Gastrocnemius medialis (tissue), 4 donors: Measurements from ENCODE around the gene PLA2G4A. TPM values are rescaled to one million over a fixed set of nuclear protein-coding genes. Genes with fewer than 3 reads are reported as not detected.

Experiments used
- ATAC-seq, 2 donors: fragments of 150-250 bp; one replicate each; pipeline ENCODE4 v1.9.1; 2016
- DNase-seq, 2 donors: peaks; one replicate each; pipeline ENCODE4 v3.0.0-alpha.2; 2019
- H3K27ac ChIP-seq, 4 donors: fragments of 200-600 bp; sonication (generic); 1 replicate in 1 of 4; 2 replicates in 3 of 4; pipeline ENCODE4 v1.5.1; 2016 to 2018; ENCODE audit warnings: mild to moderate bottlenecking in 2 of 4, moderate library complexity in 1 of 4
- H3K27me3 ChIP-seq, 3 donors: fragments of 200-600 bp; sonication (generic) in 2 of 3; 1 replicate in 1 of 3; 2 replicates in 2 of 3; pipeline versions ENCODE4 v1.5.1 to v1.6.0; 2016 to 2019; ENCODE audit warnings: mild to moderate bottlenecking in 1 of 3, moderate library complexity in 1 of 3
- H3K36me3 ChIP-seq, 2 donors: fragments of 200-600 bp; sonication (generic) in 1 of 2; one replicate each; pipeline ENCODE4 v1.5.1; 2017 to 2018
- H3K4me1 ChIP-seq, 2 donors: fragments of 200-600 bp; sonication (generic) in 1 of 2; one replicate each; pipeline ENCODE4 v1.5.1; 2016 to 2017; ENCODE audit warnings: mild to moderate bottlenecking in 2 of 2
- H3K4me3 ChIP-seq, 4 donors: fragments of 200-600 bp; sonication (generic) in 3 of 4; 1 replicate in 1 of 4; 2 replicates in 3 of 4; pipeline ENCODE4 v1.5.1; 2016 to 2019; ENCODE audit warnings: mild to moderate bottlenecking in 2 of 4
- H3K9me3 ChIP-seq, 3 donors: fragments of 200-600 bp; sonication (generic) in 2 of 3; 1 replicate in 1 of 3; 2 replicates in 2 of 3; pipeline ENCODE4 v1.5.1; 2016 to 2019
- CTCF ChIP-seq, 5 experiments: fragments of 450-650 bp in 3 of 5; fragments of 200-600 bp in 2 of 5; sonication (generic) in 2 of 5; IDR thresholded peaks in 4 of 5; conservative IDR thresholded peaks in 1 of 5; 1 replicate in 4 of 5; 2 replicates in 1 of 5; pipeline ENCODE4 v1.5.1; 2016 to 2019; ENCODE audit warnings: antibody characterized with exemption in 5 of 5, mild to moderate bottlenecking in 3 of 5, moderate library complexity in 3 of 5
- POLR2A ChIP-seq, 2 donors: fragments of 450-650 bp; IDR thresholded peaks; one replicate each; pipeline ENCODE4 v1.6.1; 2017; ENCODE audit warnings: antibody characterized with exemption in 2 of 2, mild to moderate bottlenecking in 2 of 2, moderate library complexity in 2 of 2
- in situ Hi-C, 4 donors: fragments of 200-750 bp; cut with MboI; loops; one replicate each; pipeline versions ENCODE4 v1.15.0 to v1.8.0; 2017; ENCODE audit warnings: low sequenced_read_pairs in 4 of 4
- intact Hi-C: fragments of 100-400 bp; cut with DNase I; formaldehyde crosslinking; loops from one replicate; pipeline ENCODE4 v1.15.1; 2023; ENCODE audit warnings: low total_unique reads
- total RNA-seq, 4 donors: library from RNA; depleted of rRNA; stranded (reverse); fragments of >200 nt; gene quantifications; one replicate each; pipeline versions ENCODE4 v1.1.0 to v1.2.3, GENCODE V29; 2016

The PLA2G4A gene
- total RNA-seq = under 1 TPM; 0.44 to 0.95 (median 0.75) TPM

- H3K27ac ChIP-seq = peak within 1 kb of the TSS; percentile 32 to 56 (median 48)
- H3K27me3 ChIP-seq = no peaks in the 10 kb centered on the region
- peak; percentile 63 to 69 for ATAC-seq
- H3K9me3 ChIP-seq = no peaks in the 10 kb centered on the region
- DNase-seq = peak; percentile 9 to 23
- in situ Hi-C loops = no loop called here
- no peak for TF ChIP-seq POLR2A (IDR thresholded peaks at IDR 0.05)
- TF ChIP-seq CTCF (IDR thresholded peaks at IDR 0.05 in 4 of 5, conservative IDR thresholded peaks at IDR 0.05 in 1 of 5) = no peak
- intact Hi-C loops = no loop called here
- H3K4me3 ChIP-seq = peak within 1 kb of the TSS; percentile 50 to 59 (median 52)
- no peaks in the 10 kb centered on the region for H3K4me1 ChIP-seq
- H3K36me3 ChIP-seq = no peaks in the 10 kb centered on the region
Measured at GRCh38 chr1:186828611-186829454, at the start of gene PLA2G4A. TSS of gene PLA2G4A (plus strand) at chr1:186828949. CDS start at chr1:186854355, 25,406 bp downstream.

- TF ChIP-seq POLR2A (IDR thresholded peaks at IDR 0.05) = no peak
- TF ChIP-seq CTCF (IDR thresholded peaks at IDR 0.05 in 4 of 5, conservative IDR thresholded peaks at IDR 0.05 in 1 of 5) = no peak
- H3K27ac ChIP-seq = no peak overlapping the region
- no peak for ATAC-seq
- no peaks in the 10 kb centered on the region for H3K4me1 ChIP-seq
- H3K27me3 ChIP-seq = no peaks in the 10 kb centered on the region
- intact Hi-C loops = no loop called here
- in situ Hi-C loops = no loop called here
- DNase-seq = no peak
- no peaks in the 10 kb centered on the region for H3K36me3 ChIP-seq
- no peaks in the 10 kb centered on the region for H3K9me3 ChIP-seq
- H3K4me3 ChIP-seq = no peak overlapping the region
Measured at GRCh38 chr1:186780076-186780475, 48.7 kb upstream of the PLA2G4A start.

GRCh38 chr1:186781730-186782129 is 47.0 kb upstream of the PLA2G4A start:
- Histone ChIP-seq H3K4me3 (no peak overlapping the region), H3K27me3 (no peaks in the 10 kb centered on the region), H3K9me3 (no peaks in the 10 kb centered on the region), H3K27ac (no peak overlapping the region), H3K4me1 (no peaks in the 10 kb centered on the region), H3K36me3 (no peaks in the 10 kb centered on the region)
- TF ChIP-seq CTCF (IDR thresholded peaks at IDR 0.05 in 4 of 5, conservative IDR thresholded peaks at IDR 0.05 in 1 of 5) (no peak), POLR2A (IDR thresholded peaks at IDR 0.05) (no peak)
- intact Hi-C loops = no loop called here
- no peak for ATAC-seq
- DNase-seq = no peak
- in situ Hi-C loops = no loop called here

GRCh38 chr1:186782791-186783190 is 46.0 kb upstream of the PLA2G4A start:
- ATAC-seq (no peak), DNase-seq (no peak)
- Histone ChIP-seq H3K27ac (no peak overlapping the region), H3K4me1 (no peaks in the 10 kb centered on the region), H3K36me3 (no peaks in the 10 kb centered on the region), H3K27me3 (no peaks in the 10 kb centered on the region), H3K4me3 (no peak overlapping the region), H3K9me3 (no peaks in the 10 kb centered on the region)
- no peak for TF ChIP-seq CTCF (IDR thresholded peaks at IDR 0.05 in 4 of 5, conservative IDR thresholded peaks at IDR 0.05 in 1 of 5)
- TF ChIP-seq POLR2A (IDR thresholded peaks at IDR 0.05) = no peak
- in situ Hi-C loops = no loop called here
- intact Hi-C loops = no loop called here
